Ovary (tissue), 3 donors: ENCODE results near the gene AFF2.

ENCODE experiments used
- CTCF ChIP-seq, 3 donors: fragments of 450-650 bp in 2 of 3; fragments of 200-600 bp in 1 of 3; IDR thresholded peaks; one replicate each; pipeline versions ENCODE4 v1.5.1 to v1.8.0; 2016 to 2022; ENCODE audit warnings: antibody characterized with exemption in 3 of 3, mild to moderate bottlenecking in 1 of 3
- EP300 ChIP-seq: sonication (generic); formaldehyde crosslinking; IDR thresholded peaks from one replicate; pipeline ENCODE4 v1.6.1; 2017; ENCODE audit warnings: antibody characterized with exemption
- POLR2A ChIP-seq: fragments of 450-650 bp; IDR thresholded peaks from one replicate; pipeline ENCODE4 v1.6.1; 2017; ENCODE audit warnings: antibody characterized with exemption, mild to moderate bottlenecking, moderate library complexity
- donor health status: DM: no; HTN: no; CAD: no.

- TF ChIP-seq CTCF (IDR thresholded peaks at IDR 0.05) (no peak), POLR2A (no peak), EP300 (no peak)
These were observed 13.2 kb downstream of the AFF2 start for GRCh38 chrX:148513661-148514060.
